ENCODE measurements around the gene TRPC5OS. TPM values are rescaled to one million over a fixed set of nuclear protein-coding genes. Genes with fewer than 3 reads are reported as not detected.

The TRPC5OS gene
- not detected for total RNA-seq
- polyA plus RNA-seq: not detected
- long read RNA-seq, donor 1: 0 reads
- long read RNA-seq, donor 2: 0 reads

GRCh38 chrX:111875881-111876280, at the start of gene TRPC5OS:
TRPC5OS (plus strand) TSS chrX:111876181; CDS start chrX:111901850, 25,669 bp downstream.
- H3K27me3 ChIP-seq (ENCODE audit: insufficient read depth in 3 of 3, low read length in 2 of 3): peaks cover 0 to 30% (median 0%) of the 10 kb centered on the region in 3 donors
- intact Hi-C loops (cut with DNase I): no loop called here

GRCh38 chrX:111829345-111829744, 46.6 kb upstream of the TRPC5OS start:
- intact Hi-C loops (cut with DNase I): no loop called here
- Histone ChIP-seq H3K9me3 (no peaks in the 10 kb centered on the region), H3K4me1 (no peaks in the 10 kb centered on the region), H3K4me3 (no peak overlapping the region), H3K27me3 (ENCODE audit: insufficient read depth in 3 of 3, low read length in 2 of 3) (peaks cover 0 to under 1% (median 0%) of the 10 kb centered on the region in 3 donors), H3K27ac (no peak overlapping the region), H3K36me3 (ENCODE audit: insufficient read depth in 1 of 2, low read depth in 1 of 2) (no peaks in the 10 kb centered on the region)
- DNase-seq (no peak), ATAC-seq (no peak)
- 46 to 80% (median 79%) methylated on average over 2 of the region's 2 CpGs for WGBS, 3 donors
- TF ChIP-seq, protein P1, sequence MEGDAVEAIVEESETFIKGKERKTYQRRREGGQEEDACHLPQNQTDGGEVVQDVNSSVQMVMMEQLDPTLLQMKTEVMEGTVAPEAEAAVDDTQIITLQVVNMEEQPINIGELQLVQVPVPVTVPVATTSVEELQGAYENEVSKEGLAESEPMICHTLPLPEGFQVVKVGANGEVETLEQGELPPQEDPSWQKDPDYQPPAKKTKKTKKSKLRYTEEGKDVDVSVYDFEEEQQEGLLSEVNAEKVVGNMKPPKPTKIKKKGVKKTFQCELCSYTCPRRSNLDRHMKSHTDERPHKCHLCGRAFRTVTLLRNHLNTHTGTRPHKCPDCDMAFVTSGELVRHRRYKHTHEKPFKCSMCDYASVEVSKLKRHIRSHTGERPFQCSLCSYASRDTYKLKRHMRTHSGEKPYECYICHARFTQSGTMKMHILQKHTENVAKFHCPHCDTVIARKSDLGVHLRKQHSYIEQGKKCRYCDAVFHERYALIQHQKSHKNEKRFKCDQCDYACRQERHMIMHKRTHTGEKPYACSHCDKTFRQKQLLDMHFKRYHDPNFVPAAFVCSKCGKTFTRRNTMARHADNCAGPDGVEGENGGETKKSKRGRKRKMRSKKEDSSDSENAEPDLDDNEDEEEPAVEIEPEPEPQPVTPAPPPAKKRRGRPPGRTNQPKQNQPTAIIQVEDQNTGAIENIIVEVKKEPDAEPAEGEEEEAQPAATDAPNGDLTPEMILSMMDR (IDR thresholded peaks at IDR 0.05): no peak

More at GRCh38 chrX:111875881-111876280, at the start of gene TRPC5OS:
- DNase-seq (no peak), ATAC-seq (no peak)
- Histone ChIP-seq H3K9me3 (no peaks in the 10 kb centered on the region), H3K36me3 (ENCODE audit: insufficient read depth in 1 of 2, low read depth in 1 of 2) (no peaks in the 10 kb centered on the region), H3K27ac (no peak within 1 kb of the TSS), H3K4me3 (no peak within 1 kb of the TSS), H3K4me1 (no peaks in the 10 kb centered on the region)
- WGBS, 3 donors: 67 to 100% (median 97%) methylated on average over 1 of the region's 1 CpG
- TF ChIP-seq, protein P1 (IDR thresholded peaks at IDR 0.05): no peak

DNA sequence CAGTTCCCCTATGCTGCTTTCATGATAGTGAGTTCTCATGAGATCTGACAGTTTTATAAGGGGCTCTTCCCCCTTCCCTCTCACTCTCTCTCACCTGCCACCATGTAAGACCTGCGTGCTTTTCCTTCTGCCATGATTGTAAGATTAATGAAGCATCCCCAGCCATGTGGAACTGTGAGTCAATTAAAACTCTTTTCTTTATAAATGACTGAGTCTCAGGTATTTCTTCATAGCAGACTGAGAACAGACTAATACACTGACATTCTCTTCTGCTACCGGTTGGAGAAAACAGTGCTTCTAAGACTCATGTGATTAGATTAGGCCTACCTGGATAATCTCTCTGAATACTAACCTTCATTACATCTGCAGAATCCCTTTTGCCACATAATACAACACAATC, 45.4 kb upstream of the TRPC5OS start:
- H3K36me3 ChIP-seq (ENCODE audit: insufficient read depth in 1 of 2, low read depth in 1 of 2): no peaks in the 10 kb centered on the region
- no peak for DNase-seq
- TF ChIP-seq, protein P1 (IDR thresholded peaks at IDR 0.05): no peak
- no peaks in the 10 kb centered on the region for H3K9me3 ChIP-seq
- WGBS, 3 donors: 82 to 93% (median 83%) methylated on average over 2 of the region's 2 CpGs
- peaks cover 0 to 8% (median 0%) of the 10 kb centered on the region in 3 donors for H3K27me3 ChIP-seq (ENCODE audit: insufficient read depth in 3 of 3, low read length in 2 of 3)
- H3K27ac ChIP-seq: no peak overlapping the region
- H3K4me3 ChIP-seq: no peak overlapping the region
- intact Hi-C loops (cut with DNase I): no loop called here
- ATAC-seq: no peak
- no peaks in the 10 kb centered on the region for H3K4me1 ChIP-seq

- intact Hi-C loops (cut with DNase I): no loop called here
- 41 to 53% (median 53%) methylated on average over 1 of the region's 1 CpG for WGBS, 3 donors
- DNase-seq: no peak
- no peaks in the 10 kb centered on the region for H3K9me3 ChIP-seq
- no peaks in the 10 kb centered on the region for H3K36me3 ChIP-seq (ENCODE audit: insufficient read depth in 1 of 2, low read depth in 1 of 2)
- peaks cover 0 to 8% (median 0%) of the 10 kb centered on the region in 3 donors for H3K27me3 ChIP-seq (ENCODE audit: insufficient read depth in 3 of 3, low read length in 2 of 3)
- no peak for ATAC-seq
- H3K4me3 ChIP-seq: no peak overlapping the region
- TF ChIP-seq, protein P1 (IDR thresholded peaks at IDR 0.05): no peak
- no peak overlapping the region for H3K27ac ChIP-seq
- no peaks in the 10 kb centered on the region for H3K4me1 ChIP-seq
These were observed 44.6 kb upstream of the TRPC5OS start for GRCh38 chrX:111831343-111831742.

- ATAC-seq: peak in 1 of 4 donors; percentile 46
- 29 to 45% (median 36%) methylated on average over 1 of the region's 1 CpG for WGBS, 3 donors
- Histone ChIP-seq H3K27me3 (ENCODE audit: insufficient read depth in 3 of 3, low read length in 2 of 3) (peaks cover 0 to 15% (median 0%) of the 10 kb centered on the region in 3 donors), H3K36me3 (ENCODE audit: insufficient read depth in 1 of 2, low read depth in 1 of 2) (no peaks in the 10 kb centered on the region), H3K27ac (no peak overlapping the region), H3K4me3 (no peak overlapping the region), H3K9me3 (no peaks in the 10 kb centered on the region), H3K4me1 (no peaks in the 10 kb centered on the region)
- TF ChIP-seq, protein P1 (IDR thresholded peaks at IDR 0.05): no peak
- intact Hi-C loops (cut with DNase I): no loop called here
- DNase-seq: no peak
These were observed 38.8 kb upstream of the TRPC5OS start for GRCh38 chrX:111837197-111837596.
